ENCODE measurements around the gene AHNAK2.

The AHNAK2 gene

DNA sequence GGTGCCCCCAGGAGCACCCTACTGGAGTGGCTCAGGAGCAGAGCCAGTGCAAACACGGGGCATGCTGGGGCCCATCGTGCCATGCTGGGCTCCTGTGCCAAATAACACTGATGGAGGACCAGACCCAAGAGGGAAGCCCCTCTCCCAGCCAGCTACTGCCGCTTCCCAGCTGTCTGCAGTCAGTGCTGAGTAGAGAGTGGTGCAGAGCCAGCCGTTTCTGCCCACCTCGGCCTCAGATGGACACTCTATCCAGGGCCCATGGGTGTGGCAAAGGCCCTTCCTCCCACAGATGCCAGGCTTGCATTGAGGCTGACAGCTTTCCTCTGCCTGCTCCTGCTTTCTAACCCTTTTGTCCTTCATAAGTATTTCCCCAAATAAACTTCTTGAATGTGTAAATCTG is 20.6 kb upstream of the AHNAK2 start:
- TF ChIP-seq, protein P1, sequence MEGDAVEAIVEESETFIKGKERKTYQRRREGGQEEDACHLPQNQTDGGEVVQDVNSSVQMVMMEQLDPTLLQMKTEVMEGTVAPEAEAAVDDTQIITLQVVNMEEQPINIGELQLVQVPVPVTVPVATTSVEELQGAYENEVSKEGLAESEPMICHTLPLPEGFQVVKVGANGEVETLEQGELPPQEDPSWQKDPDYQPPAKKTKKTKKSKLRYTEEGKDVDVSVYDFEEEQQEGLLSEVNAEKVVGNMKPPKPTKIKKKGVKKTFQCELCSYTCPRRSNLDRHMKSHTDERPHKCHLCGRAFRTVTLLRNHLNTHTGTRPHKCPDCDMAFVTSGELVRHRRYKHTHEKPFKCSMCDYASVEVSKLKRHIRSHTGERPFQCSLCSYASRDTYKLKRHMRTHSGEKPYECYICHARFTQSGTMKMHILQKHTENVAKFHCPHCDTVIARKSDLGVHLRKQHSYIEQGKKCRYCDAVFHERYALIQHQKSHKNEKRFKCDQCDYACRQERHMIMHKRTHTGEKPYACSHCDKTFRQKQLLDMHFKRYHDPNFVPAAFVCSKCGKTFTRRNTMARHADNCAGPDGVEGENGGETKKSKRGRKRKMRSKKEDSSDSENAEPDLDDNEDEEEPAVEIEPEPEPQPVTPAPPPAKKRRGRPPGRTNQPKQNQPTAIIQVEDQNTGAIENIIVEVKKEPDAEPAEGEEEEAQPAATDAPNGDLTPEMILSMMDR (conservative IDR thresholded peaks at IDR 0.05), result no peak
- no peak overlapping the region for H3K27ac ChIP-seq

DNA sequence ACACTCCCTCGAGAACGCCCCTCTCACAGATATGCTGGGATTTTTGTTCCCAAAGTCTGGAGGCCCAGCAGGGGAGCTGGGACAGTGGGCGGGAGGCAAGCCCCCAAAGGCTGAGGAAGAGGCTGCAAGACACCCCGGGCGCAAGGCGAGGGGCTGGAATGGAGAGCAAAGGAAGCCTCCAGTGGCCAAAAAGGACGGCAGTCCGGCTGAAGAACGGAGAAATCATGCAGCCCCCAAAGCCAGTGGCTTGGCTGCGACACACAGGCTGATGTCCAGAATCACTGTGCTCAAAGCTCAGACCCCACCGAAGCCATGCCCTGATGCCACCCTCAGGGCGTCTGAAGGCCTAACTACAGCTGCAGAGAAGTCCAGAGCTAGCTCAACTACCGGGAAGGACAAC is 18.3 kb upstream of the AHNAK2 start:
- H3K27ac ChIP-seq, result no peak overlapping the region
- TF ChIP-seq, protein P1 (conservative IDR thresholded peaks at IDR 0.05), result no peak

DNA sequence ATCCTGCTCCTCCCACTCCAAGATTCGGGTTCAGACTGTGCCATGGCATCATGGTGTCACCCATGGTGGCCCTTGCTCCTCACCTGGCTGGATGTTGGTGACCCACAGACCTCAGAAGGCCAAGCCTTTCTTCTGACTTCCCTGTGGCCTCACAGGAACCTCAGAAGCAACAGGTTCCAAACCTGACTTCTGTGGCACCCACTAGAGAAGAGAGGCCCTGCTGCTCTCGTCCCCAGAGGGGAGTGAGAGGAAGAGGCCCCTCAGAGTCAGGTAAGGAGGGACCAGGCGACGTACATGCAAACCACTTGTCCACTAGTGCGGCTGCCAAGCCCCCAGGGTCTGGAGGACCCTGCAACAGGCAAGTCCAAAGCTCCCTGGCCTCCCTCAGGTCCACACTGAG is 17.9 kb upstream of the AHNAK2 start:
- H3K27ac ChIP-seq, result no peak overlapping the region
- TF ChIP-seq, protein P1 (conservative IDR thresholded peaks at IDR 0.05), result no peak

DNA sequence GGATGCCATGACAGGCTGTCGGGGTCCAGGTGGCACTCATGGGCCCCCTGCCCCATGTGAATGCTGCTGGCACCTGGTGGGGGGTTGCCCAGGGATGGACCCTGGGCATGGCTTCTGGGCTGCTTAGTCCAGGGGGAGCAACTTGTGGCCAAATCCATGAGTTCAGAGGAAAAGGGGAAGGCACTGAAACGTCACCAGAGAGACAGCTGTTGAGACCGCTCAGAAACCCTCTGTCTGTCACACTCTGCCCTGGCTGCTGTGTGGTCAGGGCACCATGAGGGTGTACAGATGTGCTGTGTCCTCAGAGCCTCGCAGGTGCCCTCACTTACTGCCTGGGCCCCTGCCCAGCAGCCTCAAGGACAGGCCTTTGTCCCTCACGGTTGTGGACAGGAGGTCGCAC is 16.8 kb upstream of the AHNAK2 start:
- TF ChIP-seq, protein P1 (conservative IDR thresholded peaks at IDR 0.05), result no peak
- H3K27ac ChIP-seq, result no peak overlapping the region

DNA sequence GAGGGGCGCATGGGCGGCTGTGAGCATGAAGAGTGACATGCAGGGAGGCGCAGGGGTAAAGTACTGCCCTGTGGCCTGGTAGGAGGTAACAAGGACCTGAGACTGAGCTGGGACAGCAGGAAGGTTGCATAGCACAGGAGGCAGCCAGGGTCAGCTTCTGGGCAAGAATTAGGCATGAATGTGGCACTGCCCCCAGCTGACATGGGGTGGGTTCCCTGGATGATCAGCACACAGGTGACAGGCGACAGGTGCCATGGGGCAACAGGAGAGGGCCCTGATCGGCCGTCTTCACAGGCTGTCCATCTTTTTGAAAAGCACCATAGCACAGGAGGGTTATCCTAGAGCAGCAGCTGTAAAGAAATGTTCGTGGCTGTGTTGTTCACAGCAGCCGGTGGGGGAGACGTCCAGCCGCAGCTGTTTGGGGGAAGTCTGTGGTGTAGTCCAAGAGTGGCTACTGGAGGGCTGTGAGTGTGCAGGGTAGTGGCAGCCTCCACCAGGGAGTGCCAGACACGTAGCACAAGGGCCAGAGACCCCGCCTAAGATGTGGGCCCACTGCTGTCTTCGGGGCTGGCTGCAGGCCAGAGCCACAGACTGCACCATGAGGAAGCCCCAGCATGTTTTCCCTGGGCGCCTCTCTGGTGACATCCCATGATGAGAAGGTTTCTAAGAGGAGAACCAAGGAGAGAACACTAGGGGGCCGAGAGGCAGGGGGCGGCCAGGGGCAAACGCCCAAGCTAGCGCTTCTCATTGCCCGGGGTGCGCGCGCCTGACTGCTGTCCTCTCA is 15.8 kb upstream of the AHNAK2 start:
- no peak overlapping the region for H3K27ac ChIP-seq
- TF ChIP-seq, protein P1 (conservative IDR thresholded peaks at IDR 0.05), result no peak

DNA sequence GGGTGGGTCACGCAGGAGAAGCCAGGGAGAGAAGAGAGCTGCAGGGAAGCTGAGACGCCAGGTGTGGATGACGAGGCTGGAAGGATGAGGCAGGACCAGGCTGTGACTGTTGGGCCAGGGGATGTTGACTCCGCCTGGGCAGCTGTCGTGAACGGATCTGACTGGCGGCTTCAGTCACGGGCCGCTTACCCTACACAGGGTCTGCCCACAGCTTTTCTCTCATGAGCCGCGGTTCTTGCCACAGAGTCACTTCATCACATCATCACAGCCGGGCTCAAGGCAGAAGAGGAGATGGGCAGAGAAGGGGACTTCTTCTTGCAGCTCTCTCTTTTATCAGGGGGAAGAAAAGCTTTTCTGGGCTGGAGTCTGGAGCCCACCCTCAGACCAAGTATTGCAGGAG is 15.1 kb upstream of the AHNAK2 start:
- H3K27ac ChIP-seq, result no peak overlapping the region
- TF ChIP-seq, protein P1 (conservative IDR thresholded peaks at IDR 0.05), result no peak

DNA sequence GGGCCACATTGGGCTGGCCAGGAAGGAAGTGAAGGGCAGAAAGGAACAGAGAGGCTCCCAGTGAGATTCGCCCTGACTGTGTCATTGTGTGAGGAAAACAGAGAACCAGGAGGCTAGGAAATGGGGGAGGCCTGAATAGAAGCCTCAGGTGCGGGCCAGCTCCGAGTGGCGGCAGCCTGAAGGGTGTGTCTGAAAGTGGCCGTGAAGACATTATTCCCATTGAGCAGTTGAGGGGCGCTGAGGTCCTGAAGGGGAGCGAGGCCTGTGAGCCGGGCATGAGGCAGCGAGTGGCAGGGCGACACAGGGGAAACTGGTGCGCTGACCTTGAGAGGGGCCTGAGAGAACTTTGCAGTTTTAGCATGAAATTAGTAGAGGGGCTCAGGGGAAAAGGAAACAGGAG is 14.3 kb upstream of the AHNAK2 start:
- TF ChIP-seq, protein P1 (conservative IDR thresholded peaks at IDR 0.05), result no peak
- no peak overlapping the region for H3K27ac ChIP-seq

Measured in VCaP (cell line).